ENCODE results near the gene ZNF225.

Gene ZNF225

DNA sequence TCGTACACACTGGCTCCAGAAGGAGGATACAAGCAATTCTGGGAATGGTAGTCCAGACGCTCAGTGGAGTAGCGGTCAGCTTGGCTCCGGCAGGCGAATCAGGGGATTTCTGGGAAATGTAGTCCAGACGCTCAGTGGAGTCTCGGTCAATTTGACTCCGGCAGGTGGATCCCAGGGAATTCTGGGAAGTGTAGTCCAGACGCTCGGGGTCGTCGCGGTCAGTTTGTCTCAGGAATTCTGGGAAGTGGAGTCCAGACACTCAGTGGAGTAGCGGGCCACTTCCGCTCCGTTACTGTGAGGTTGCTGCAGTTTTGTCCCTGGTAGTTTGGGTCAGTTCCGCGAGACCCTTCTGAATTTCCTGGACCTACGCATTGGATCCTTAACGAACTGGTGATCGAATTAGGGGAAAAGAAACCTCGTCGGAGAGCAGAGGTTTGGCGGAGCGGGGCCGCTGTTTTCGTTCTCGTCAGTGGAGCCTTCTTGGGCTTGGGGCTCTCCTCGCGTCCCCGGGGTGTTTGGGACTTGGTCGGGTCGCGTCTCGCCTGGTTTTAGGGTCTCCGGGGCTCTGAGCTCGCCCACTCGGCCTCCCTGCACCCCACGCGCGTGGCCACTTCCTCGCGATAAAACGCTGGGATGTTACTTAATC, at the start of gene ZNF225:
Gene ZNF225, plus strand, starts transcription at position 262 of the 646 bp plus-strand sequence. CDS start 2,429 bp downstream, outside the sequence.
- Histone ChIP-seq H3K36me3 (ENCODE audit: insufficient read depth, low read length) (peaks cover 15% of the 10 kb centered on the region), H3K9ac (ENCODE audit: insufficient read length) (peak within 1 kb of the TSS; percentile 80), H3K27ac (peak within 1 kb of the TSS; percentile 43; the same call in 1 of the 2 replicates), H3K4me3 (peak within 1 kb of the TSS; percentile 84), H3K9me3 (ENCODE audit: low read depth, low read length) (peaks cover 7% of the 10 kb centered on the region)
- DNase-seq (ENCODE audit: low read depth, low spot score), result peak; percentile 90
- TF ChIP-seq POLR2AphosphoS5 (IDR thresholded peaks at IDR 0.05; ENCODE audit: borderline replicate concordance, low read depth, low read length) (peak; percentile 78), FOXP2 (optimal IDR thresholded peaks at IDR 0.05; ENCODE audit: control extremely low read depth, extremely low read length, insufficient read depth) (peak; percentile 11), EZH2 (IDR thresholded peaks at IDR 0.05) (no peak)

DNA sequence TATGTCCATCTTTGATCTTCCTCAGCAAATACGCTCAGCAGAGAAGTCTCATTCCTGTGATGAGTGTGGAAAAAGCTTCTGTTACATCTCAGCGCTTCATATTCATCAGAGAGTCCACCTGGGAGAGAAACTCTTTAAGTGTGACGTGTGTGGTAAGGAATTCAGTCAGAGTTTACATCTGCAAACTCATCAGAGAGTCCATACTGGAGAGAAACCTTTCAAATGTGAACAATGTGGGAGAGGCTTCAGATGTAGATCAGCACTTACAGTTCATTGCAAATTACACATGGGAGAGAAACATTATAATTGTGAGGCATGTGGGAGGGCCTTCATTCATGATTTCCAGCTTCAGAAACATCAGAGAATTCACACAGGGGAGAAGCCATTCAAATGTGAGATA, 46.9 kb upstream of the ZNF225 start:
- H3K36me3 ChIP-seq (ENCODE audit: insufficient read depth, low read length), result peaks cover 39% of the 10 kb centered on the region
- H3K4me3 ChIP-seq, result no peak overlapping the region
- DNase-seq (ENCODE audit: low read depth, low spot score), result no peak
- H3K27ac ChIP-seq, result no peak overlapping the region
- no peak overlapping the region for H3K9ac ChIP-seq (ENCODE audit: insufficient read length)
- peaks cover 22% of the 10 kb centered on the region; the same call in 1 of the 2 replicates for H3K9me3 ChIP-seq (ENCODE audit: low read depth, low read length)
- TF ChIP-seq EZH2 (IDR thresholded peaks at IDR 0.05) (no peak), POLR2AphosphoS5 (IDR thresholded peaks at IDR 0.05; ENCODE audit: borderline replicate concordance, low read depth, low read length) (no peak), FOXP2 (optimal IDR thresholded peaks at IDR 0.05; ENCODE audit: control extremely low read depth, extremely low read length, insufficient read depth) (no peak)

GRCh38 chr19:44069415-44069814, 43.8 kb upstream of the ZNF225 start:
- DNase-seq (ENCODE audit: low read depth, low spot score), result no peak
- TF ChIP-seq FOXP2 (optimal IDR thresholded peaks at IDR 0.05; ENCODE audit: control extremely low read depth, extremely low read length, insufficient read depth) (no peak), POLR2AphosphoS5 (IDR thresholded peaks at IDR 0.05; ENCODE audit: borderline replicate concordance, low read depth, low read length) (no peak), EZH2 (IDR thresholded peaks at IDR 0.05) (no peak)
- no peak overlapping the region for H3K27ac ChIP-seq
- peaks cover 25% of the 10 kb centered on the region for H3K36me3 ChIP-seq (ENCODE audit: insufficient read depth, low read length)
- peaks cover 24% of the 10 kb centered on the region; the same call in 1 of the 2 replicates for H3K9me3 ChIP-seq (ENCODE audit: low read depth, low read length)
- no peak overlapping the region for H3K9ac ChIP-seq (ENCODE audit: insufficient read length)
- no peak overlapping the region for H3K4me3 ChIP-seq

- peak within 1 kb of the TSS; percentile 85 for H3K4me3 ChIP-seq
These were observed 41.2 kb upstream of the ZNF225 start, which contains the start of gene ZNF284 for GRCh38 chr19:44071824-44072542. TSS of gene ZNF284 (plus strand) at chr19:44072159. CDS start at chr19:44076390, 4,231 bp downstream.

GRCh38 chr19:44072543-44073401, 40.4 kb upstream of the ZNF225 start:
- TF ChIP-seq POLR2AphosphoS5 (IDR thresholded peaks at IDR 0.05; ENCODE audit: borderline replicate concordance, low read depth, low read length) (no peak), FOXP2 (optimal IDR thresholded peaks at IDR 0.05; ENCODE audit: control extremely low read depth, extremely low read length, insufficient read depth) (no peak), EZH2 (IDR thresholded peaks at IDR 0.05) (no peak)
- DNase-seq (ENCODE audit: low read depth, low spot score), result no peak
- peaks cover 10% of the 10 kb centered on the region; the same call in 1 of the 2 replicates for H3K9me3 ChIP-seq (ENCODE audit: low read depth, low read length)
- peak overlapping the region; percentile 85 for H3K4me3 ChIP-seq
- peaks cover 7% of the 10 kb centered on the region for H3K36me3 ChIP-seq (ENCODE audit: insufficient read depth, low read length)
- H3K9ac ChIP-seq (ENCODE audit: insufficient read length), result peak overlapping the region; percentile 74
- no peak overlapping the region for H3K27ac ChIP-seq

More at GRCh38 chr19:44071824-44072542, 41.2 kb upstream of the ZNF225 start, which contains the start of gene ZNF284:
- DNase-seq (ENCODE audit: low read depth, low spot score), result peak; percentile 73
- H3K27ac ChIP-seq, result peak within 1 kb of the TSS; percentile 68; the same call in 1 of the 2 replicates
- no peak for TF ChIP-seq FOXP2 (optimal IDR thresholded peaks at IDR 0.05; ENCODE audit: control extremely low read depth, extremely low read length, insufficient read depth)
- TF ChIP-seq POLR2AphosphoS5 (IDR thresholded peaks at IDR 0.05; ENCODE audit: borderline replicate concordance, low read depth, low read length), result peak; percentile 87
- peaks cover 11% of the 10 kb centered on the region; the same call in 1 of the 2 replicates for H3K9me3 ChIP-seq (ENCODE audit: low read depth, low read length)
- peaks cover 12% of the 10 kb centered on the region for H3K36me3 ChIP-seq (ENCODE audit: insufficient read depth, low read length)
- H3K9ac ChIP-seq (ENCODE audit: insufficient read length), result peak within 1 kb of the TSS; percentile 74

- peaks cover 15% of the 10 kb centered on the region for H3K36me3 ChIP-seq (ENCODE audit: insufficient read depth, low read length)
- peaks cover 2% of the 10 kb centered on the region; the same call in 1 of the 2 replicates for H3K9me3 ChIP-seq (ENCODE audit: low read depth, low read length)
- TF ChIP-seq FOXP2 (optimal IDR thresholded peaks at IDR 0.05; ENCODE audit: control extremely low read depth, extremely low read length, insufficient read depth), result no peak
- no peak for TF ChIP-seq EZH2 (IDR thresholded peaks at IDR 0.05)
- TF ChIP-seq POLR2AphosphoS5 (IDR thresholded peaks at IDR 0.05; ENCODE audit: borderline replicate concordance, low read depth, low read length), result no peak
- no peak overlapping the region for H3K4me3 ChIP-seq
- DNase-seq (ENCODE audit: low read depth, low spot score), result no peak
- no peak overlapping the region for H3K9ac ChIP-seq (ENCODE audit: insufficient read length)
- H3K27ac ChIP-seq, result no peak overlapping the region
These were observed 36.9 kb upstream of the ZNF225 start for GRCh38 chr19:44076325-44076724.

DNA sequence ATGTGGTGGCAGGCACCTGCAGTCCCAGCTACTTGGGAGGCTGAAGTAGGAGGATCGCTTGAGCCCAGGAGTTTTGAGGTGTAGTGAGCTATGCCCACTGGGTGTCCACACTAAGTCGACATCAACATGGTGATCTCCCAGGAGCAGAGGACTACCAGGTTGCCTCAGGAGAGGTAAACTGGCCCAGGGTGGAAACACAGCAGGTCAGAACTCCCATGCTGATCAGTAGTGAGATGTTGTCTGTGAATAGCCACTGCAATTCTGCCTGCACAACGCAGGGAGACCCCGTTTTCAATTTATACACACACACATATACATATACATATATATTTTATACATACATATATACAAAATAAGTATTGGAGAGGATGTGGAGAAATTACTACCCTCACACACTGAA, 21.1 kb upstream of the ZNF225 start:
- TF ChIP-seq POLR2AphosphoS5 (IDR thresholded peaks at IDR 0.05; ENCODE audit: borderline replicate concordance, low read depth, low read length) (no peak), EZH2 (IDR thresholded peaks at IDR 0.05) (no peak), FOXP2 (optimal IDR thresholded peaks at IDR 0.05; ENCODE audit: control extremely low read depth, extremely low read length, insufficient read depth) (no peak)
- H3K9ac ChIP-seq (ENCODE audit: insufficient read length), result no peak overlapping the region
- no peak for DNase-seq (ENCODE audit: low read depth, low spot score)
- H3K36me3 ChIP-seq (ENCODE audit: insufficient read depth, low read length), result peaks cover 8% of the 10 kb centered on the region; the same call in 1 of the 2 replicates
- H3K4me3 ChIP-seq, result no peak overlapping the region
- H3K27ac ChIP-seq, result no peak overlapping the region
- H3K9me3 ChIP-seq (ENCODE audit: low read depth, low read length), result no peaks in the 10 kb centered on the region

Measured in SK-N-MC (cell line).